ENCODE results near the gene SSH2. TPM values are rescaled to one million over a fixed set of nuclear protein-coding genes. Genes with fewer than 3 reads are reported as not detected.

The SSH2 gene
- total and polyA plus RNA-seq, 2 of the 13 experiments (the other 11 are each of a cell fraction or from before 2014, with no cell fraction given): 6.0 to 6.4 TPM

DNA sequence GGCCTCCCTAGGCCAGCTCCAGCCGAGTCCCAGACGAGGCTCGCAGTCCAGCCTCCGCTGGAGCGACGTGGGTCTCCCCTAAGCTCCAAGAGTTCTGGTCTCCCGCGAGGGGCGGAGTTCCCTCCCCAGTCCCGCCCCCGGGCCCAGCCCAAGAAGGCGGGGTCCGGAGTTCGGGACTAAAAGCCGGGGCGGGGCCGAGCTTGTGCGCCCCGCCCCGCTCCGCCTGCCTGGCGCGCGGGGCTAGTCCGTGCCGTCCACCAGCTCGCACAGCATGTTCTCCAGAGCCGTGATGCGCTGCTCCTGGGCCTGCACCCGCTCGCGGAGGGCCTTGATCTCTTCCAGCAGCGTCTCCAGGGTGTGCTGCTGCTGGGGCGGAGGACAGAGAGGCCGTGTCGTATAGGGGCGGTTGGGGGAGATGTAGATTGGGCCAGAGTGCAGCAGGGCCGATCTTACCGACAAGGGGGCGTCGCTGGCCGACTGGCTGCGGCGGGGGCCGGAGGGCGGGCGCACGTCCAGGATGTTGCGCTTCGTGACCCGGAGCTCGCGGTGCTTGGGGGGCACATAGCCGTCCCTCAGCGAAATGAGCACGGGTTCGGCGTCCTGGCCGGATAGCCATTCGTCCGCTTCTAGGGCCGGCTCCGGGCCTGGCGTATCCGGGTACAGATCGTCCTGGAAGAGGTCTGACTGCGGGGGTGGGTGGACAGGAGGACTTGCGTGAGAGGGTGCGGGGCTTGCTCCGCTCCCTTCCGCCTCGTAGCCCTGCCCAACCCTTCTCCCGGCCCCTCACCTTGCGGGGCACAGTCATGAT lies 314.3 kb downstream of the SSH2 start (continued):
- no peak for TF ChIP-seq PITX1 (CRISPR knock-in tag; IDR thresholded peaks at IDR 0.05)
- no peak for TF ChIP-seq CEBPZ (IDR thresholded peaks at IDR 0.05; ENCODE audit: low read length)
- no peak for TF ChIP-seq YY1 (IDR thresholded peaks at IDR 0.05; ENCODE audit: insufficient read depth, insufficient replicate concordance, low read depth, low read length)
- no peak for TF ChIP-seq ZNF253 (CRISPR knock-in tag; IDR thresholded peaks at IDR 0.05; ENCODE audit: borderline replicate concordance)
- TF ChIP-seq ZFAT (CRISPR knock-in tag; conservative IDR thresholded peaks at IDR 0.05): no peak
- TF ChIP-seq HNRNPL (IDR thresholded peaks at IDR 0.05; ENCODE audit: low read depth, low read length): no peak
- no peak for TF ChIP-seq ASH2L (IDR thresholded peaks at IDR 0.05; ENCODE audit: insufficient read length, low read depth, low read length)
- no peak for TF ChIP-seq DBP (CRISPR knock-in tag; IDR thresholded peaks at IDR 0.05; ENCODE audit: not compliant biosample characterization)
- TF ChIP-seq ZNF562 (CRISPR knock-in tag; IDR thresholded peaks at IDR 0.05; ENCODE audit: borderline replicate concordance): no peak
- no peak for TF ChIP-seq ZNF569 (CRISPR knock-in tag; IDR thresholded peaks at IDR 0.05; ENCODE audit: borderline replicate concordance)
- TF ChIP-seq ZNF713 (CRISPR knock-in tag; IDR thresholded peaks at IDR 0.05): no peak
- no peak for TF ChIP-seq ZNF550 (CRISPR knock-in tag; IDR thresholded peaks at IDR 0.05; ENCODE audit: borderline replicate concordance)

All from HepG2 (cell line).